Adrenal gland (tissue), 12 donors: ENCODE results near the gene PRX. TPM values are rescaled to one million over a fixed set of nuclear protein-coding genes. Genes with fewer than 3 reads are reported as not detected.

Experiments
- DNase-seq, 7 donors: peaks; one replicate each; pipeline ENCODE4 v3.0.0-alpha.2; 2019 to 2020
- H3K27ac ChIP-seq, 5 donors: fragments of 200-600 bp; sonication (generic) in 4 of 5; 1 replicate in 3 of 5; 2 replicates in 2 of 5; pipeline versions ENCODE4 v1.5.1 to v1.8.0; 2016 to 2020; ENCODE audit warnings: mild to moderate bottlenecking in 1 of 5
- H3K27me3 ChIP-seq: fragments of 200-600 bp; 2 replicates; pipeline ENCODE4 v1.8.0; 2021
- H3K36me3 ChIP-seq, 2 donors: fragments of 200-600 bp; replicated peaks in 1 of 2; 1 replicate in 1 of 2; 2 replicates in 1 of 2; pipeline versions ENCODE4 v1.5.1 to v1.8.0; 2018 to 2022
- H3K4me1 ChIP-seq, 2 donors: fragments of 200-600 bp; replicated peaks in 1 of 2; 1 replicate in 1 of 2; 2 replicates in 1 of 2; pipeline versions ENCODE4 v1.5.1 to v1.8.0; 2018 to 2021
- H3K4me3 ChIP-seq, 4 donors: fragments of 200-600 bp; sonication (generic) in 3 of 4; one replicate each; pipeline ENCODE4 v1.5.1; 2016 to 2018
- H3K9me3 ChIP-seq, 3 donors: fragments of 200-600 bp; sonication (generic) in 1 of 3; replicated peaks in 1 of 3; 1 replicate in 2 of 3; 2 replicates in 1 of 3; pipeline versions ENCODE4 v1.5.1 to v1.8.0; 2016 to 2021
- CTCF ChIP-seq, 6 experiments: fragments of 450-650 bp in 4 of 6; fragments of 200-600 bp in 2 of 6; sonication (generic) in 1 of 6; IDR thresholded peaks; 1 replicate in 5 of 6; 2 replicates in 1 of 6; pipeline versions ENCODE4 v1.5.1 to v1.8.0; 2016 to 2021; ENCODE audit warnings: antibody characterized with exemption in 6 of 6, mild to moderate bottlenecking in 2 of 6, moderate library complexity in 1 of 6
- POLR2A ChIP-seq, 2 donors: fragments of 450-650 bp; IDR thresholded peaks; one replicate each; pipeline ENCODE4 v1.6.1; 2017; ENCODE audit warnings: antibody characterized with exemption in 2 of 2, mild to moderate bottlenecking in 2 of 2, moderate library complexity in 1 of 2
- WGBS, 4 donors: extraction: QIAGEN DNeasy Blood & Tissue Kit in 2 of 4; methylation state at CpG; one replicate each; pipeline versions ENCODE4 v1.1.5 to v1.1.7; 2013 to 2017; 5-methylcytosine and 5-hydroxymethylcytosine counted together
- intact Hi-C, 2 donors: fragments of 100-400 bp; cut with DNase I; formaldehyde crosslinking; loops; one replicate each; pipeline versions ENCODE4 v1.14.1 to v1.15.0; 2022 to 2023
- polyA plus RNA-seq, 3 donors: library from polyadenylated mRNA; stranded (reverse); fragments of 200-250 nt in 2 of 3; fragments of 350-450 nt in 1 of 3; fragmentation: Illumina TruSeq in 1 of 3; extraction: RNeasy Lipid Tissue Mini Kit (QIAGEN cat#74804) in 1 of 3; gene quantifications; one replicate each; pipeline ENCODE4 v1.2.3, GENCODE V29; 2013 to 2014
- total RNA-seq, 9 donors: library from RNA; depleted of rRNA in 4 of 9; stranded (reverse); fragments of >200 nt in 4 of 9; fragments of 120-200 nt in 1 of 9; fragmentation: NEBNext Ultra II Directional in 1 of 9; extraction: Animal tissue kit (Norgen Biotek cat#: 25700) in 1 of 9; gene quantifications; one replicate each; pipeline versions ENCODE4 v1.1.0 to v1.2.4, GENCODE V29; 2013 to 2023
- donor health status: healthy with polysubstance abuse.
- donor health status: Bipolar disorder and iron deficiency.
- donor health status: DM: yes; HTN: yes; CAD: no.
- donor health status: DM: no; HTN: no; CAD: no.
- donor health status: DM: no; HTN: no; CAD: no.
- donor health status: DM: yes; HTN: yes; CAD: no.

The PRX gene
- total and polyA plus RNA-seq, 12 donors, result 3.2 to 12.8 (median 7.7) TPM

GRCh38 chr19:40425450-40426287, 12.5 kb upstream of the PRX start, which contains the start of gene SERTAD1:
Gene SERTAD1, minus strand, starts transcription at chr19:40425992. Its CDS starts 2,446 bp downstream, at chr19:40423546.
- peak within 1 kb of the TSS; percentile 99 to 100 (median 100) for H3K27ac ChIP-seq
- intact Hi-C loops, result no loop called here
- H3K4me1 ChIP-seq, result peaks cover 6 to 35% of the 10 kb centered on the region in 2 donors
- peak within 1 kb of the TSS; percentile 21 to 93 (median 86) for H3K4me3 ChIP-seq
- peak; percentile 99 to 100 (median 100) for DNase-seq
- 0% methylated on average over 12 to 75 of the region's 75 CpGs for WGBS, 4 donors
- H3K9me3 ChIP-seq, result no peaks in the 10 kb centered on the region
- H3K36me3 ChIP-seq, result peaks cover 0 to 12% of the 10 kb centered on the region in 2 donors
- no peaks in the 10 kb centered on the region for H3K27me3 ChIP-seq
- peak; percentile 98 to 100 for TF ChIP-seq POLR2A (IDR thresholded peaks at IDR 0.05)
- peak; percentile 57 to 79 (median 73) for TF ChIP-seq CTCF (IDR thresholded peaks at IDR 0.05)

GRCh38 chr19:40424637-40425449, 11.7 kb upstream of the PRX start:
- Histone ChIP-seq H3K9me3 (no peaks in the 10 kb centered on the region), H3K36me3 (peaks cover 0 to 12% of the 10 kb centered on the region in 2 donors), H3K4me1 (peaks cover 6 to 42% of the 10 kb centered on the region in 2 donors), H3K27me3 (no peaks in the 10 kb centered on the region), H3K4me3 (peak overlapping the region; percentile 21 to 93 (median 86)), H3K27ac (peak overlapping the region; percentile 99 to 100 (median 100))
- intact Hi-C loops, result no loop called here
- 2% methylated on average over 21 to 28 of the region's 28 CpGs for WGBS, 4 donors
- TF ChIP-seq POLR2A (IDR thresholded peaks at IDR 0.05) (peak in 1 of 2 donors; percentile 9), CTCF (IDR thresholded peaks at IDR 0.05) (no peak)
- DNase-seq, result peak in 1 of 7 donors; percentile 25

- TF ChIP-seq POLR2A (IDR thresholded peaks at IDR 0.05) (no peak), CTCF (IDR thresholded peaks at IDR 0.05) (no peak)
- H3K4me1 ChIP-seq, result peaks cover 6 to 42% of the 10 kb centered on the region in 2 donors
- WGBS, 4 donors, result 94 to 96% (median 94%) methylated on average over 6 of the region's 6 CpGs
- no peaks in the 10 kb centered on the region for H3K9me3 ChIP-seq
- no peaks in the 10 kb centered on the region for H3K27me3 ChIP-seq
- peak overlapping the region in 2 of 5 donors; percentile 99 to 100 for H3K27ac ChIP-seq
- no peak overlapping the region for H3K4me3 ChIP-seq
- DNase-seq, result no peak
- peaks cover 0 to 12% of the 10 kb centered on the region in 2 donors for H3K36me3 ChIP-seq
- intact Hi-C loops, result no loop called here
Measured at GRCh38 chr19:40423938-40424337, 10.8 kb upstream of the PRX start.
